Large intestine (tissue), 3 donors: ENCODE results near the gene CROCC. TPM values are rescaled to one million over a fixed set of nuclear protein-coding genes. Genes with fewer than 3 reads are reported as not detected.

ENCODE experiments used
- DNase-seq, 2 donors: peaks; one replicate each; pipeline versions ENCODE4 v3.0.0 to v3.0.0-alpha.2; 2013
- H3K27ac ChIP-seq: one replicate; pipeline ENCODE4 v1.5.1; 2013; ENCODE audit warnings: low read length
- H3K27me3 ChIP-seq: 2 replicates; pipeline ENCODE4 v1.6.1; 2013; ENCODE audit warnings: low read length; ENCODE audit not compliant: control insufficient read depth, insufficient read depth
- H3K36me3 ChIP-seq: 2 replicates; pipeline ENCODE4 v1.6.1; 2013; ENCODE audit warnings: low read length; ENCODE audit not compliant: control insufficient read depth, insufficient read depth
- H3K4me1 ChIP-seq: one replicate; pipeline ENCODE4 v1.6.1; 2013; ENCODE audit warnings: low read length; ENCODE audit not compliant: control insufficient read depth, insufficient read depth
- H3K4me3 ChIP-seq: one replicate; pipeline ENCODE4 v1.5.1; 2013; ENCODE audit warnings: low read length
- H3K9me3 ChIP-seq: one replicate; pipeline ENCODE4 v1.6.1; 2013; ENCODE audit warnings: mild to moderate bottlenecking, low read depth, low read length, moderate library complexity; ENCODE audit not compliant: control insufficient read depth
- WGBS: methylation state at CpG from one replicate; pipeline ENCODE4 v1.1.5; 2013; ENCODE audit warnings: low lambda C conversion rate; ENCODE audit not compliant: insufficient coverage; 5-methylcytosine and 5-hydroxymethylcytosine counted together
- polyA plus RNA-seq: library from polyadenylated mRNA; unstranded; fragments of 120-200 nt; gene quantifications from one replicate; pipeline ENCODE4 v1.2.1, GENCODE V29; 2013

The CROCC gene
- polyA plus RNA-seq, 1 donor = 24.8 TPM

- H3K36me3 ChIP-seq = peaks cover 18% of the 10 kb centered on the region
- H3K4me3 ChIP-seq = no peak overlapping the region
- no peak for DNase-seq
- no peak overlapping the region for H3K27ac ChIP-seq
- H3K4me1 ChIP-seq = peaks cover 12% of the 10 kb centered on the region
- no CpG with 5 or more reads among the region's 10 CpGs for WGBS
- H3K9me3 ChIP-seq = no peaks in the 10 kb centered on the region
- H3K27me3 ChIP-seq = no peaks in the 10 kb centered on the region
Observed at GRCh38 chr1:17014671-17015567, 93.2 kb downstream of the CROCC start.

- H3K27ac ChIP-seq = no peak overlapping the region
- WGBS = no CpG with 5 or more reads among the region's 5 CpGs
Observed at GRCh38 chr1:17016317-17016661, 94.6 kb downstream of the CROCC start.

GRCh38 chr1:17017435-17017834 lies 95.7 kb downstream of the CROCC start:
- Histone ChIP-seq H3K4me1 (peaks cover 5% of the 10 kb centered on the region), H3K27ac (no peak overlapping the region), H3K9me3 (no peaks in the 10 kb centered on the region), H3K27me3 (no peaks in the 10 kb centered on the region), H3K36me3 (peaks cover 43% of the 10 kb centered on the region), H3K4me3 (no peak overlapping the region)
- DNase-seq = no peak
- WGBS = no CpG with 5 or more reads among the region's 7 CpGs

More at GRCh38 chr1:17016317-17016661, 94.6 kb downstream of the CROCC start:
- H3K4me1 ChIP-seq = peaks cover 5% of the 10 kb centered on the region
- peaks cover 32% of the 10 kb centered on the region for H3K36me3 ChIP-seq
- H3K4me3 ChIP-seq = no peak overlapping the region
- H3K27me3 ChIP-seq = no peaks in the 10 kb centered on the region
- no peak for DNase-seq
- no peaks in the 10 kb centered on the region for H3K9me3 ChIP-seq

GRCh38 chr1:17018849-17019248 lies 97.1 kb downstream of the CROCC start:
- H3K9me3 ChIP-seq = no peaks in the 10 kb centered on the region
- H3K36me3 ChIP-seq = peaks cover 57% of the 10 kb centered on the region
- H3K27ac ChIP-seq = no peak overlapping the region
- WGBS = no CpG with 5 or more reads among the region's 1 CpG
- no peaks in the 10 kb centered on the region for H3K27me3 ChIP-seq
- DNase-seq = no peak
- no peak overlapping the region for H3K4me3 ChIP-seq
- H3K4me1 ChIP-seq = peaks cover 5% of the 10 kb centered on the region

- no peak overlapping the region for H3K27ac ChIP-seq
- H3K9me3 ChIP-seq = no peaks in the 10 kb centered on the region
- H3K36me3 ChIP-seq = peaks cover 73% of the 10 kb centered on the region
- H3K27me3 ChIP-seq = no peaks in the 10 kb centered on the region
- H3K4me1 ChIP-seq = peaks cover 5% of the 10 kb centered on the region
- WGBS = no CpG with 5 or more reads among the region's 2 CpGs
- H3K4me3 ChIP-seq = no peak overlapping the region
- DNase-seq = no peak
Observed at GRCh38 chr1:17020502-17020901, 98.8 kb downstream of the CROCC start.

- no peak for DNase-seq
- H3K4me3 ChIP-seq = no peak overlapping the region
- H3K4me1 ChIP-seq = no peaks in the 10 kb centered on the region
- peaks cover 84% of the 10 kb centered on the region for H3K36me3 ChIP-seq
- H3K27me3 ChIP-seq = no peaks in the 10 kb centered on the region
- H3K9me3 ChIP-seq = no peaks in the 10 kb centered on the region
- no peak overlapping the region for H3K27ac ChIP-seq
- 100% methylated on average over 1 of the region's 10 CpGs for WGBS
Observed at GRCh38 chr1:17021896-17022295, 100.2 kb downstream of the CROCC start.

Other genes with a start within 250 kb of the CROCC start
- 3.2 TPM for gene RNU1-4, start 181.4 kb upstream of the CROCC start, polyA plus RNA-seq
- gene RNU1-2, start 26.0 kb upstream of the CROCC start, polyA plus RNA-seq = 3.2 TPM
- gene MFAP2, start 58.7 kb downstream of the CROCC start, polyA plus RNA-seq = 121 TPM
- gene ATP13A2, start 90.0 kb downstream of the CROCC start, polyA plus RNA-seq = 20.6 TPM
- 122 TPM for gene SDHB, start 132.1 kb downstream of the CROCC start, polyA plus RNA-seq
- 19.3 TPM for gene PADI2, start 197.5 kb downstream of the CROCC start, polyA plus RNA-seq